Neutrophil (primary cell): ENCODE results near the gene SEC22A.

Experiments
- H3K27ac ChIP-seq: fragments of 200-600 bp; sonication (generic); 2 replicates; pipeline ENCODE4 v1.5.1; 2016; ENCODE audit warnings: mild to moderate bottlenecking, moderate library complexity
- H3K27me3 ChIP-seq: fragments of 200-600 bp; sonication (generic); 2 replicates; pipeline ENCODE4 v1.6.0; 2016; ENCODE audit warnings: mild to moderate bottlenecking
- H3K36me3 ChIP-seq: fragments of 200-600 bp; sonication (generic); 2 replicates; pipeline ENCODE4 v1.5.1; 2017
- H3K4me1 ChIP-seq, 2 experiments: fragments of 200-600 bp in 1 of 2; sonication (generic) in 1 of 2; 1 replicate in 1 of 2; 2 replicates in 1 of 2; pipeline versions ENCODE4 v1.5.1 to v1.6.1; 2013 to 2016; ENCODE audit warnings: low read depth in 1 of 2, low read length in 1 of 2, mild to moderate bottlenecking in 1 of 2, moderate library complexity in 1 of 2; ENCODE audit not compliant: control insufficient read depth in 1 of 2, insufficient read depth in 1 of 2
- H3K4me3 ChIP-seq, 2 experiments: fragments of 200-600 bp in 1 of 2; sonication (generic) in 1 of 2; 1 replicate in 1 of 2; 2 replicates in 1 of 2; pipeline ENCODE4 v1.5.1; 2013 to 2016; ENCODE audit warnings: low read depth in 1 of 2, low read length in 1 of 2, mild to moderate bottlenecking in 1 of 2, moderate library complexity in 1 of 2
- H3K9me3 ChIP-seq: fragments of 200-600 bp; sonication (generic); 2 replicates; pipeline ENCODE4 v1.5.1; 2016
- TF ChIP-seq, protein P1 (sequence below): fragments of 200-600 bp; sonication (generic); IDR thresholded peaks from 2 replicates; pipeline ENCODE4 v1.5.1; 2016; ENCODE audit warnings: antibody characterized with exemption

Gene SEC22A

DNA sequence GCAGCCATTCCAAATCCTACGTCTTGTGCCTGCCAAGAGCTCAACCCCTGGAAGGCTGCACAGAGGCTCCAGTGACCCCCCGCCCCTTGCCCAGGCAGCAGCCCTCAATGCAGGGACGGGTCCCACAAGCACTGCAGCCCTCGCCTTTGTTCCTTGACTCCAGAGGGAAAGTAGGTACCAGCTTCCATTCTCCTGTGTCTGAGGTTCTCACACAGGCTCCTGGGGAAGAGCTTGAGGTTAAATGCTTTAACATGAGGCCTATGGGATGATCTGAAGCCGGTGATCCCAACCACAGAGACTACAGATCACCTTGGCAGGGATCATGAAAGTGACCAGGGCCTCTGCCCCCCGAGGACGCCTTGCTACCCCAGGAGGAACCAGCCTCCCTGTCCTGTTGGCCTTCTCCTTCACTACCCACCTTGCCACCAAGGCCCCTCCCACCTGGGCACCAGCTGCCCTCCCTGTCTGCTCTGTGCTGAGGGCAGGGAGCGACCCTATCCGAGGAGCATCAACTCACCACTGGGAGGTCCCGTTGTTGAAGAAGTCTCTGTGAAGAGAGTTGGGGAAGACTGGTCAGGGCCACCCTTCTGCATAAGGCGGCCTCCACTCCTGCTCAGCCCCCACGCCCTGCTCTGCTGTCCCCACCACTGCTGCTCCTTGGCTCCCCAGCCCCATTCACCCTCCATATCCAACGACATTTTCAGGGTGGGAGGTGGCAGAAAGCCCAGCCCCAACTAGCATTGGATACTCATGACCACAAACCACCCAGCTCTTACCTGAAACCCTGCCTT lies 95.3 kb downstream of the SEC22A start:
- H3K36me3 ChIP-seq = no peaks in the 10 kb centered on the region
- H3K4me3 ChIP-seq = no peak overlapping the region
- no peaks in the 10 kb centered on the region for H3K4me1 ChIP-seq
- H3K9me3 ChIP-seq = no peaks in the 10 kb centered on the region
- TF ChIP-seq, protein P1, sequence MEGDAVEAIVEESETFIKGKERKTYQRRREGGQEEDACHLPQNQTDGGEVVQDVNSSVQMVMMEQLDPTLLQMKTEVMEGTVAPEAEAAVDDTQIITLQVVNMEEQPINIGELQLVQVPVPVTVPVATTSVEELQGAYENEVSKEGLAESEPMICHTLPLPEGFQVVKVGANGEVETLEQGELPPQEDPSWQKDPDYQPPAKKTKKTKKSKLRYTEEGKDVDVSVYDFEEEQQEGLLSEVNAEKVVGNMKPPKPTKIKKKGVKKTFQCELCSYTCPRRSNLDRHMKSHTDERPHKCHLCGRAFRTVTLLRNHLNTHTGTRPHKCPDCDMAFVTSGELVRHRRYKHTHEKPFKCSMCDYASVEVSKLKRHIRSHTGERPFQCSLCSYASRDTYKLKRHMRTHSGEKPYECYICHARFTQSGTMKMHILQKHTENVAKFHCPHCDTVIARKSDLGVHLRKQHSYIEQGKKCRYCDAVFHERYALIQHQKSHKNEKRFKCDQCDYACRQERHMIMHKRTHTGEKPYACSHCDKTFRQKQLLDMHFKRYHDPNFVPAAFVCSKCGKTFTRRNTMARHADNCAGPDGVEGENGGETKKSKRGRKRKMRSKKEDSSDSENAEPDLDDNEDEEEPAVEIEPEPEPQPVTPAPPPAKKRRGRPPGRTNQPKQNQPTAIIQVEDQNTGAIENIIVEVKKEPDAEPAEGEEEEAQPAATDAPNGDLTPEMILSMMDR = no peak
- no peaks in the 10 kb centered on the region for H3K27me3 ChIP-seq
- H3K27ac ChIP-seq = no peak overlapping the region

DNA sequence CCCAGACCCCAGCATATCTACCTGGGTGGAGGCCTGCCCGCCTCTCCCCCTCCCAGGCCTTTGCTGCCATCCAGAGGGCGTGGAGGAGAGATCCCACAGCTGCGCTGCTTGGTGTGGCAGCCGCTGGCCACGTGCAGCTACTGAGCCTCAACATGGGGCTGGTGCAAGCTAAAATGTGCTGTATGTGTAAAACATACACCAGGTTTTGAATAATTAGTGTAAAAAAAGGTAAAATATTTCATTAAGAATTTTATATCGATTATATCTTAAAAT lies 95.8 kb downstream of the SEC22A start:
- H3K36me3 ChIP-seq = no peaks in the 10 kb centered on the region
- TF ChIP-seq, protein P1 = no peak
- no peaks in the 10 kb centered on the region for H3K4me1 ChIP-seq
- H3K27me3 ChIP-seq = no peaks in the 10 kb centered on the region
- no peak overlapping the region for H3K4me3 ChIP-seq
- no peak overlapping the region for H3K27ac ChIP-seq
- no peaks in the 10 kb centered on the region for H3K9me3 ChIP-seq

DNA sequence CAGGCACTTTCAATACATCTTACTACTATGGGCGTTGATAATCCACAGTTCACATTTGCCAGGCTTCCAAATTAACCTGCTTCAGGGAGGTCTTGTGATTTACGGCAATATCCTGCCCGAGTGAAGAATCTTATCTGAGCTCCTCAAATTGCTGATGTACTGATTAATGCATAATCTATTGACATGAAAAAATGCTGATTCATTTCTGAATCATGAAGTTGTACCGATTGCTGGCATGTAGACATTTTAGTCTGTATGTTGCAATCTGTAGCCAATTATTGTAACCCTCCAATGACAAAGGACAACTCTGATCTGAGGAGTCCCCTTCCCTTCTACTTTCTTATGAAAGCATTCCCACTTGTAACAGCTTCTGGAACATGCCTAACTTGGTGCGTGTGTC lies 97.2 kb downstream of the SEC22A start:
- Histone ChIP-seq H3K9me3 (no peaks in the 10 kb centered on the region), H3K27me3 (no peaks in the 10 kb centered on the region), H3K4me1 (no peaks in the 10 kb centered on the region), H3K4me3 (no peak overlapping the region), H3K36me3 (no peaks in the 10 kb centered on the region), H3K27ac (no peak overlapping the region)
- TF ChIP-seq, protein P1 = no peak

DNA sequence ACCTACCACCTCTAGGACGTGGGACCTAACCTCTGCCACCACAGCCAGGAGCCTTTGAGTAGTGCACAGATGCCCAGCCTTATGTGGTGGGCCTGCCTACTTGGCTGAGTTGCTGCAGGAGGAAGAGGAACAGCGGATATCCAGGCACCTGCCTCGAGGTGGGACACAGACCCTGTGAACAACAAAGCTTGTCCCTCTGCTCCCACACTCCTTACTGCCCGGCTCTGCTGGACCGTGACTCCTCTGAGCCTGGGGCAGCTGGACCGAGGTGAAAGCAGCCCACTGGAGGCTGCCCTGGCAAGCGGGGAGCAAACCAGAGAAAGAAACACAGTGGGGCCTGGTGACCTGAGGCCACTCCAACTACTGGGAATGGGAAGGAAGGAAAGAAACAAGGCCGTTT lies 97.8 kb downstream of the SEC22A start:
- TF ChIP-seq, protein P1 = no peak
- no peak overlapping the region for H3K27ac ChIP-seq
- no peaks in the 10 kb centered on the region for H3K4me1 ChIP-seq
- no peaks in the 10 kb centered on the region for H3K9me3 ChIP-seq
- no peaks in the 10 kb centered on the region for H3K36me3 ChIP-seq
- no peak overlapping the region for H3K4me3 ChIP-seq
- no peaks in the 10 kb centered on the region for H3K27me3 ChIP-seq

DNA sequence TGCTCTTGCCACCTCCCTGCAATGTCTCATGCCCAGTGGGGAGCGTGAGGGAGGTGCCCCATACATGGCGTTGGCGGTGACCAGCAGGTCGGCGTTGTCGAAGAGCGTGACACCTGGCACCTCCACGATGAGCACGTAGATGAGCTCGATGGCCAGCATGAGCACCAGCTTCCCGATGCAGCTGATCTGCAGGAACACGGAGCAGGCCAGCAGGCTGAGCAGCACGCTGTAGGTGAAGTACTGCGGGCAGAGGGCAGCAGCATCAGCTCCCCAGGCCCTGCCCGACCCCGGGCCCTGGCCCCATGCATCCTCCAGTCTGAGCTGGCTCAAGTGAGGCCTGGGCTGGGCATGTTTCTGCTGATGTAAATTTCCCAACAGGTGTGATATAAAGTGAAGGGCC lies 98.3 kb downstream of the SEC22A start:
- Histone ChIP-seq H3K27me3 (no peaks in the 10 kb centered on the region), H3K4me1 (no peaks in the 10 kb centered on the region), H3K4me3 (no peak overlapping the region), H3K36me3 (no peaks in the 10 kb centered on the region), H3K27ac (no peak overlapping the region), H3K9me3 (no peaks in the 10 kb centered on the region)
- TF ChIP-seq, protein P1 = no peak
